Thyroid gland (tissue), 4 donors: ENCODE measurements around the gene SUSD4. TPM values are rescaled to one million over a fixed set of nuclear protein-coding genes. Genes with fewer than 3 reads are reported as not detected.

Experiments used
- DNase-seq, 2 donors: peaks; one replicate each; pipeline ENCODE4 v3.0.0-alpha.2; 2019
- H3K27ac ChIP-seq, 3 donors: fragments of 200-600 bp; sonication (generic); 1 replicate in 2 of 3; 2 replicates in 1 of 3; pipeline ENCODE4 v1.5.1; 2016 to 2019; ENCODE audit warnings: mild to moderate bottlenecking in 1 of 3, moderate library complexity in 1 of 3
- H3K27me3 ChIP-seq: fragments of 200-600 bp; sonication (generic); one replicate; pipeline ENCODE4 v1.5.1; 2019
- H3K36me3 ChIP-seq, 2 donors: fragments of 200-600 bp; sonication (generic); one replicate each; pipeline ENCODE4 v1.5.1; 2016 to 2019
- H3K4me1 ChIP-seq, 2 donors: fragments of 200-600 bp; sonication (generic); one replicate each; pipeline ENCODE4 v1.5.1; 2017 to 2019
- H3K4me3 ChIP-seq, 3 donors: fragments of 200-600 bp; sonication (generic); replicated peaks in 1 of 3; 1 replicate in 2 of 3; 2 replicates in 1 of 3; pipeline ENCODE4 v1.5.1; 2016; ENCODE audit warnings: mild to moderate bottlenecking in 1 of 3
- H3K9me3 ChIP-seq: fragments of 200-600 bp; sonication (generic); one replicate; pipeline ENCODE4 v1.5.1; 2017
- POLR2A ChIP-seq, 2 donors: fragments of 450-650 bp; IDR thresholded peaks; one replicate each; pipeline ENCODE4 v1.6.1; 2017; ENCODE audit warnings: antibody characterized with exemption in 2 of 2, mild to moderate bottlenecking in 2 of 2, moderate library complexity in 1 of 2
- WGBS, 2 donors: methylation state at CpG; one replicate each; pipeline ENCODE4 v1.1.5; 2017; 5-methylcytosine and 5-hydroxymethylcytosine counted together
- intact Hi-C: fragments of 100-400 bp; cut with DNase I; formaldehyde crosslinking; loops from one replicate; pipeline ENCODE4 v1.15.1; 2023
- total RNA-seq, 4 donors: library from RNA; depleted of rRNA; stranded (reverse); fragments of >200 nt; gene quantifications; one replicate each; pipeline ENCODE4 v1.2.3, GENCODE V29; 2016
- TF ChIP-seq, protein P1 (sequence below), 6 experiments: fragments of 200-600 bp in 3 of 6; fragments of 450-650 bp in 3 of 6; sonication (generic) in 3 of 6; IDR thresholded peaks; one replicate each; pipeline ENCODE4 v1.5.1; 2016 to 2019; ENCODE audit warnings: antibody characterized with exemption in 6 of 6, mild to moderate bottlenecking in 2 of 6, inconsistent platforms in 1 of 6, moderate library complexity in 1 of 6

SUSD4 gene
- total RNA-seq, 4 donors from 2014 or later: 0.54 to 2.8 (median 0.92) TPM

DNA sequence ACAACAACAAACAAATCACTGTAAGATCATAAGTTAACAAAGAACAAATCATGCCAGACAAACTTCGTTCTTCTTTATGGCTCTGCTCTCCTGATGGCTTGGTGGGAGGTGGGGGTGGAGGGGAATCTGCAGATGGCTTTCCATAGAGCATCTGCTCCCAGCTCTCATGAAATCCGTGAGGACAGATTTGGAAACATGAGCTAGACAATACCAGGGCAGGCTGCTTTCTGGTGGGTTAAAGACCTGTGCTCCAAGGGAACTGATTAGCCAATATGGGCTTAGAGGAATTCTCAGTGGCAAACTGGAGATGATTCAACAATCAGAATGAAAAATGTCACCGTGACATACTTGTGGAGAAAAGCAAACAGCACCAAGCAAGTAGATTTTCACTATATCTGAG is 151.5 kb downstream of the SUSD4 start:
- intact Hi-C loops: no loop called here
- WGBS, 2 donors: 81 to 83% methylated on average over 3 of the region's 3 CpGs
- H3K27me3 ChIP-seq: no peaks in the 10 kb centered on the region
- H3K36me3 ChIP-seq: no peaks in the 10 kb centered on the region
- no peak for DNase-seq
- H3K9me3 ChIP-seq: no peaks in the 10 kb centered on the region
- no peaks in the 10 kb centered on the region for H3K4me1 ChIP-seq
- TF ChIP-seq, protein P1, sequence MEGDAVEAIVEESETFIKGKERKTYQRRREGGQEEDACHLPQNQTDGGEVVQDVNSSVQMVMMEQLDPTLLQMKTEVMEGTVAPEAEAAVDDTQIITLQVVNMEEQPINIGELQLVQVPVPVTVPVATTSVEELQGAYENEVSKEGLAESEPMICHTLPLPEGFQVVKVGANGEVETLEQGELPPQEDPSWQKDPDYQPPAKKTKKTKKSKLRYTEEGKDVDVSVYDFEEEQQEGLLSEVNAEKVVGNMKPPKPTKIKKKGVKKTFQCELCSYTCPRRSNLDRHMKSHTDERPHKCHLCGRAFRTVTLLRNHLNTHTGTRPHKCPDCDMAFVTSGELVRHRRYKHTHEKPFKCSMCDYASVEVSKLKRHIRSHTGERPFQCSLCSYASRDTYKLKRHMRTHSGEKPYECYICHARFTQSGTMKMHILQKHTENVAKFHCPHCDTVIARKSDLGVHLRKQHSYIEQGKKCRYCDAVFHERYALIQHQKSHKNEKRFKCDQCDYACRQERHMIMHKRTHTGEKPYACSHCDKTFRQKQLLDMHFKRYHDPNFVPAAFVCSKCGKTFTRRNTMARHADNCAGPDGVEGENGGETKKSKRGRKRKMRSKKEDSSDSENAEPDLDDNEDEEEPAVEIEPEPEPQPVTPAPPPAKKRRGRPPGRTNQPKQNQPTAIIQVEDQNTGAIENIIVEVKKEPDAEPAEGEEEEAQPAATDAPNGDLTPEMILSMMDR (IDR thresholded peaks at IDR 0.05): no peak
- TF ChIP-seq POLR2A (IDR thresholded peaks at IDR 0.05): no peak
- H3K27ac ChIP-seq: no peak overlapping the region
- no peak overlapping the region for H3K4me3 ChIP-seq

DNA sequence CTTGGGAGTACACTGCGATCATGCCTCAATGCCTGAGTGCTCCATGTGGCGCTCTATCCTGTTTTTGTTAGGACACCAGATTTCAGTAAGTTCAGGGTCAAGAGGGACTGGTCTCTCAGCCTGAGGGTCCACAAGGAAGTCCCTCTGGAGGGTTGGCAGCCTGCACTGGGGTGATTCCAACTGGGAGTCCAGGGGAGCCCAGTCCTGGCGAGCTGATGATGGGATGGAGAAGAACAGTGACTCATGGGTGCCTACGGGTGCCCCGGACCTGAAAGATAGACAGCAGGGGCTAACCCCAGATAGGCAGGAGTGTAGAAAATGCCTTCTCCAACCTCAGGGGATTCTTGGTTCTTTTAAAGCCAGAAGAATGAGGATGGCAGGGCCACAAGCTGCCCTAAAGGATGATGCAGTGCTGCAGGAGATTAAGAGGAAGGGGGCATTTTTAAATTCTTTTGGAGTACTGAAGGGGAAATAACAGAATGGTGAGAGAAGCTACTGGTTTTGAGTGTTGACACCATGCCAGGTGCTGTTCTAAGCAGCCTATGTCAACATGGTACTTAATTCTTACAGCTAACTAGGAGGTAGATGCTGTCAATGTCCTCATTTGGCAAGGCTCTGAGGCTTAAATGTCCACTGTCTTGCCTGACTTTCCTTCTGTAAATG is 152.5 kb downstream of the SUSD4 start:
- H3K4me3 ChIP-seq: no peak overlapping the region
- no peak overlapping the region for H3K27ac ChIP-seq
- H3K9me3 ChIP-seq: no peaks in the 10 kb centered on the region
- no peaks in the 10 kb centered on the region for H3K4me1 ChIP-seq
- H3K36me3 ChIP-seq: no peaks in the 10 kb centered on the region
- no peak for TF ChIP-seq POLR2A (IDR thresholded peaks at IDR 0.05)
- TF ChIP-seq, protein P1 (IDR thresholded peaks at IDR 0.05): no peak
- H3K27me3 ChIP-seq: no peaks in the 10 kb centered on the region
- intact Hi-C loops: no loop called here
- WGBS, 2 donors: 89 to 94% methylated on average over 5 of the region's 5 CpGs
- DNase-seq: no peak

DNA sequence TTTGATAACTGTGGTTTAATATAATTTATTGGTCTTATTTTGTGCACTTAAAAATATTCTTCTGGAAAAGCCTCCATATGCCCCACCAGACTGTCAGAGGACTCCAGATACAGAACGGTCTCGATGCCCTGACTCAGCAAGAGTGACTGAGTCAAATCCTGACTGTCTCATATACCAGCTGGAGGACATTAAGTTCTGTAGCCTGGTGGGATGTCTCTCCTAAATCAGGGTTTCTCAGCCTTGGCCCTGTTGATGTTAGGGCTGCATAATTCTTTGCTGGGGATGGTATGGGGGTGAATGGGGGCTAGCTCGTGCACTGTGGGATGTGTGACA is 153.2 kb downstream of the SUSD4 start:
- no peak for DNase-seq
- Histone ChIP-seq H3K27me3 (no peaks in the 10 kb centered on the region), H3K4me3 (no peak overlapping the region), H3K36me3 (no peaks in the 10 kb centered on the region), H3K4me1 (no peaks in the 10 kb centered on the region), H3K27ac (no peak overlapping the region), H3K9me3 (no peaks in the 10 kb centered on the region)
- no peak for TF ChIP-seq POLR2A (IDR thresholded peaks at IDR 0.05)
- TF ChIP-seq, protein P1 (IDR thresholded peaks at IDR 0.05): no peak
- 92% methylated on average over 3 of the region's 3 CpGs for WGBS, 2 donors
- intact Hi-C loops: no loop called here

DNA sequence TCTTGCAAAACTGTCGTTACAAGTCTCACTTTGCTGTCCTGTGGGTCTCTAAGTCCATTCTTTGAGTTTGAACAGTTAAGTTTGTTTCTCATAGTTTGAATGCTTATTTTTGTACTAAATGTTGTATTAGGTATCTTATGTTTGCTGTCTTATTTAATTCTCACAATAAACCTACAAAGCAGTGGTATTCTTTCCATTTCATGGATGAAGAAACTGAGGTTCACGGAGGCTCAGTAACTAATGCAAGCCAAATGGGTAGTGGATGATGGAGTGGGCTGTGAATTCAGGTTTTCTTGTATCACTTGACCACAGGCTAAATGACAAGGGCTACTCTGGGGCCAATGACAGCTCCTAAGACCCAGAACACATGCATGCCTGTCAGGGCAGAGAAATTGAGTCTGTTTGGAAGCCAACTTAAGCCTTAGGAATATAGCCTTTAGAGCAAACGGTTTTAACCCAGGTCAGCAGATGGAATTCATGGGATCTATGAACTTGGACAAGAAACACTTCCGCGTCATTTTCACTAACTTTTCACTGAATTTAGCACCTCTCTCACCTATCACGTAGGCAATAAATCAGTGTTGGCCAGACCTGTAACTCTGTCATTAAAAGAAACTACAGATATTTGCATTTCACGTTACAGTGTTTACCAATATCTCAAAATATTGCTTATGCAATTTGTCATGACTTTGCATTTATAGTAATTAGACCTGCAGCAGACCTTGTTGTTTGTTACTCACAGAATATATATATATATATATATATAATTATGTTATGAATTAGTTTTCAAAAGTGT is 153.8 kb downstream of the SUSD4 start:
- no peak for DNase-seq
- no peaks in the 10 kb centered on the region for H3K9me3 ChIP-seq
- 91 to 92% methylated on average over 7 of the region's 7 CpGs for WGBS, 2 donors
- H3K27me3 ChIP-seq: no peaks in the 10 kb centered on the region
- intact Hi-C loops: no loop called here
- TF ChIP-seq POLR2A (IDR thresholded peaks at IDR 0.05): no peak
- TF ChIP-seq, protein P1 (IDR thresholded peaks at IDR 0.05): no peak
- no peaks in the 10 kb centered on the region for H3K36me3 ChIP-seq
- H3K4me3 ChIP-seq: no peak overlapping the region
- H3K27ac ChIP-seq: no peak overlapping the region
- H3K4me1 ChIP-seq: no peaks in the 10 kb centered on the region

DNA sequence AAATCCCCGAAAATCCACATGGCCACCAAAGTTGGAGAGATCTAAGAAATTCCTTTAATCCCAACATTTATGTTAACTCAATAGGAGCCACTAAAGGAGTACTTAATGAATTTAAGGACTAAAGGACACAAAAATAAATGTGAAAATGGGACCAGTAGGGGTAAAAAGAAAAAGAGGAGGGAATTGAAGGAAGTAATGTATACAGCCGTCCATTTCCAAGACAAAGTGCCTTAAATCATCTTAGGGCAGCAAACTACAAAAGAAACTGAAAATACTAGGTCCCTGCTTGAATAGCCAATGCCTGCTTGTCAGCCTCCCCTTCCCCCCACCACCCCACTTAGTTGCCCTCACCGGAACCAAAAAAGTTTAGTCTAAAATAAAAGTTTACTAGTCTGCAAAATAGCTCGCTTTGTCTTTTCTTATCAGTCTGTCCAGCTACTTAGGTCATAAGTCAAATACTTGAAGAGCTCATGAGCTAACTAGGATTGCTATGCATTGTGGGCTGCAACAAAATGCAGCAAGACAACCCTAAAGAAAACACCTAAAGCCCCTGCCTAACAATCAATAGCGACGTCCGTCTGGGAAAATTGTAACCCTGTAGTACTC is 154.6 kb downstream of the SUSD4 start:
- Histone ChIP-seq H3K4me1 (no peaks in the 10 kb centered on the region), H3K9me3 (no peaks in the 10 kb centered on the region), H3K27ac (no peak overlapping the region), H3K27me3 (no peaks in the 10 kb centered on the region), H3K36me3 (no peaks in the 10 kb centered on the region), H3K4me3 (no peak overlapping the region)
- TF ChIP-seq, protein P1 (IDR thresholded peaks at IDR 0.05): no peak
- no peak for TF ChIP-seq POLR2A (IDR thresholded peaks at IDR 0.05)
- intact Hi-C loops: no loop called here
- 78 to 79% methylated on average over 7 of the region's 7 CpGs for WGBS, 2 donors
- DNase-seq: no peak
